ENCODE measurements around the gene GRIN3A. TPM values are rescaled to one million over a fixed set of nuclear protein-coding genes. Genes with fewer than 3 reads are reported as not detected.

GRIN3A gene
- total RNA-seq, 1 donor from 2014 or later = not detected

- no peak overlapping the region for H3K27ac Mint-ChIP-seq
- H3K4me1 Mint-ChIP-seq (ENCODE audit: low read depth) = no peaks in the 10 kb centered on the region
- H3K9me3 Mint-ChIP-seq = no peaks in the 10 kb centered on the region
- intact Hi-C loops (cut with micrococcal nuclease) = no loop called here
- H3K36me3 Mint-ChIP-seq (ENCODE audit: low read depth) = no peaks in the 10 kb centered on the region
- H3K4me3 Mint-ChIP-seq (ENCODE audit: low read depth) = no peak overlapping the region
- H3K27me3 Mint-ChIP-seq (ENCODE audit: low read depth) = peaks cover 1% of the 10 kb centered on the region
- no peak for DNase-seq (ENCODE audit: low spot score)
Measured at GRCh38 chr9:101579711-101580545, 158.5 kb downstream of the GRIN3A start.

GRCh38 chr9:101578378-101578777 is 160.1 kb downstream of the GRIN3A start:
- Mint-ChIP-seq H3K4me1 (ENCODE audit: low read depth) (peaks cover 6% of the 10 kb centered on the region), H3K27ac (no peak overlapping the region), H3K4me3 (ENCODE audit: low read depth) (no peak overlapping the region), H3K9me3 (no peaks in the 10 kb centered on the region), H3K27me3 (ENCODE audit: low read depth) (no peaks in the 10 kb centered on the region), H3K36me3 (ENCODE audit: low read depth) (no peaks in the 10 kb centered on the region)
- DNase-seq (ENCODE audit: low spot score) = no peak
- intact Hi-C loops (cut with micrococcal nuclease) = no loop called here

- H3K27ac Mint-ChIP-seq = no peak overlapping the region
- H3K27me3 Mint-ChIP-seq (ENCODE audit: low read depth) = no peaks in the 10 kb centered on the region
- intact Hi-C loops (cut with micrococcal nuclease) = no loop called here
- H3K36me3 Mint-ChIP-seq (ENCODE audit: low read depth) = no peaks in the 10 kb centered on the region
- H3K4me3 Mint-ChIP-seq (ENCODE audit: low read depth) = no peak overlapping the region
- peaks cover 14% of the 10 kb centered on the region for H3K4me1 Mint-ChIP-seq (ENCODE audit: low read depth)
- H3K9me3 Mint-ChIP-seq = no peaks in the 10 kb centered on the region
- DNase-seq (ENCODE audit: low spot score) = no peak
Measured at GRCh38 chr9:101574731-101575333, 163.6 kb downstream of the GRIN3A start.

GRCh38 chr9:101572316-101572715 is 166.1 kb downstream of the GRIN3A start:
- Mint-ChIP-seq H3K36me3 (ENCODE audit: low read depth) (peaks cover 2% of the 10 kb centered on the region), H3K27me3 (ENCODE audit: low read depth) (no peaks in the 10 kb centered on the region), H3K4me1 (ENCODE audit: low read depth) (peaks cover 16% of the 10 kb centered on the region), H3K27ac (no peak overlapping the region), H3K9me3 (no peaks in the 10 kb centered on the region), H3K4me3 (ENCODE audit: low read depth) (no peak overlapping the region)
- no peak for DNase-seq (ENCODE audit: low spot score)
- intact Hi-C loops (cut with micrococcal nuclease) = no loop called here

GRCh38 chr9:101571114-101571513 is 167.3 kb downstream of the GRIN3A start:
- Mint-ChIP-seq H3K27ac (no peak overlapping the region), H3K4me1 (ENCODE audit: low read depth) (peaks cover 19% of the 10 kb centered on the region)
- DNase-seq (ENCODE audit: low spot score) = no peak

GRCh38 chr9:101569741-101570501 is 168.5 kb downstream of the GRIN3A start:
- no peaks in the 10 kb centered on the region for H3K27me3 Mint-ChIP-seq (ENCODE audit: low read depth)
- no peak for DNase-seq (ENCODE audit: low spot score)
- peaks cover 13% of the 10 kb centered on the region for H3K36me3 Mint-ChIP-seq (ENCODE audit: low read depth)
- intact Hi-C loops (cut with micrococcal nuclease) = no loop called here
- no peak overlapping the region for H3K4me3 Mint-ChIP-seq (ENCODE audit: low read depth)
- peaks cover 19% of the 10 kb centered on the region for H3K4me1 Mint-ChIP-seq (ENCODE audit: low read depth)
- H3K9me3 Mint-ChIP-seq = no peaks in the 10 kb centered on the region
- H3K27ac Mint-ChIP-seq = no peak overlapping the region

More at GRCh38 chr9:101571114-101571513, 167.3 kb downstream of the GRIN3A start:
- no peaks in the 10 kb centered on the region for H3K9me3 Mint-ChIP-seq
- H3K36me3 Mint-ChIP-seq (ENCODE audit: low read depth) = peaks cover 7% of the 10 kb centered on the region
- H3K27me3 Mint-ChIP-seq (ENCODE audit: low read depth) = no peaks in the 10 kb centered on the region
- intact Hi-C loops (cut with micrococcal nuclease) = no loop called here
- H3K4me3 Mint-ChIP-seq (ENCODE audit: low read depth) = no peak overlapping the region

GRCh38 chr9:101567725-101568350 is 170.6 kb downstream of the GRIN3A start:
- H3K27me3 Mint-ChIP-seq (ENCODE audit: low read depth) = no peaks in the 10 kb centered on the region

GRCh38 chr9:101566904-101567724 is 171.3 kb downstream of the GRIN3A start:
- H3K27me3 Mint-ChIP-seq (ENCODE audit: low read depth) = no peaks in the 10 kb centered on the region
- no peaks in the 10 kb centered on the region for H3K9me3 Mint-ChIP-seq
- H3K36me3 Mint-ChIP-seq (ENCODE audit: low read depth) = peaks cover 36% of the 10 kb centered on the region
- intact Hi-C loops (cut with micrococcal nuclease) = no loop called here
- no peak overlapping the region for H3K27ac Mint-ChIP-seq
- H3K4me1 Mint-ChIP-seq (ENCODE audit: low read depth) = peaks cover 12% of the 10 kb centered on the region
- no peak for DNase-seq (ENCODE audit: low spot score)
- H3K4me3 Mint-ChIP-seq (ENCODE audit: low read depth) = no peak overlapping the region

More at GRCh38 chr9:101567725-101568350, 170.6 kb downstream of the GRIN3A start:
- H3K4me1 Mint-ChIP-seq (ENCODE audit: low read depth) = peaks cover 11% of the 10 kb centered on the region
- no peaks in the 10 kb centered on the region for H3K9me3 Mint-ChIP-seq
- intact Hi-C loops (cut with micrococcal nuclease) = no loop called here
- peaks cover 28% of the 10 kb centered on the region for H3K36me3 Mint-ChIP-seq (ENCODE audit: low read depth)
- DNase-seq (ENCODE audit: low spot score) = no peak
- H3K4me3 Mint-ChIP-seq (ENCODE audit: low read depth) = no peak overlapping the region
- H3K27ac Mint-ChIP-seq = no peak overlapping the region

GRCh38 chr9:101564252-101564651 is 174.2 kb downstream of the GRIN3A start:
- H3K27me3 Mint-ChIP-seq (ENCODE audit: low read depth) = no peaks in the 10 kb centered on the region
- intact Hi-C loops (cut with micrococcal nuclease) = no loop called here

GRCh38 chr9:101562966-101563365 is 175.5 kb downstream of the GRIN3A start:
- H3K9me3 Mint-ChIP-seq = peaks cover 4% of the 10 kb centered on the region
- no peaks in the 10 kb centered on the region for H3K27me3 Mint-ChIP-seq (ENCODE audit: low read depth)
- peaks cover 75% of the 10 kb centered on the region for H3K36me3 Mint-ChIP-seq (ENCODE audit: low read depth)
- DNase-seq (ENCODE audit: low spot score) = no peak
- intact Hi-C loops (cut with micrococcal nuclease) = no loop called here
- H3K27ac Mint-ChIP-seq = no peak overlapping the region
- H3K4me1 Mint-ChIP-seq (ENCODE audit: low read depth) = peaks cover 18% of the 10 kb centered on the region
- H3K4me3 Mint-ChIP-seq (ENCODE audit: low read depth) = no peak overlapping the region

More at GRCh38 chr9:101564252-101564651, 174.2 kb downstream of the GRIN3A start:
- Mint-ChIP-seq H3K9me3 (no peaks in the 10 kb centered on the region), H3K36me3 (ENCODE audit: low read depth) (peaks cover 62% of the 10 kb centered on the region), H3K4me1 (ENCODE audit: low read depth) (peaks cover 18% of the 10 kb centered on the region), H3K27ac (no peak overlapping the region), H3K4me3 (ENCODE audit: low read depth) (no peak overlapping the region)
- DNase-seq (ENCODE audit: low spot score) = no peak

- intact Hi-C loops (cut with micrococcal nuclease) = no loop called here
- H3K9me3 Mint-ChIP-seq = peaks cover 4% of the 10 kb centered on the region
- no peak overlapping the region for H3K4me3 Mint-ChIP-seq (ENCODE audit: low read depth)
- no peaks in the 10 kb centered on the region for H3K27me3 Mint-ChIP-seq (ENCODE audit: low read depth)
- peaks cover 82% of the 10 kb centered on the region for H3K36me3 Mint-ChIP-seq (ENCODE audit: low read depth)
- no peak for DNase-seq (ENCODE audit: low spot score)
- H3K27ac Mint-ChIP-seq = no peak overlapping the region
- peaks cover 14% of the 10 kb centered on the region for H3K4me1 Mint-ChIP-seq (ENCODE audit: low read depth)
Measured at GRCh38 chr9:101561740-101562139, 176.7 kb downstream of the GRIN3A start.

Measured in activated T-helper 2 cell treated with anti-CD3 and anti-CD28 coated beads, Interferon-gamma antibody, Interleukin-2, Interleukin-4, amounts not matched to agents 10 μg/mL and 5 μg/mL and 100 μg/mL, durations not matched to agents 14 hours and 24 hours and 36 hours (primary cell).